Measurements from ENCODE around the gene SSTR3. TPM values are rescaled to one million over a fixed set of nuclear protein-coding genes. Genes with fewer than 3 reads are reported as not detected.

The SSTR3 gene
- total and polyA plus RNA-seq, 2 of the 13 experiments (the other 11 are each of a cell fraction or from before 2014, with no cell fraction given) = 0.08 to 0.64 TPM

DNA sequence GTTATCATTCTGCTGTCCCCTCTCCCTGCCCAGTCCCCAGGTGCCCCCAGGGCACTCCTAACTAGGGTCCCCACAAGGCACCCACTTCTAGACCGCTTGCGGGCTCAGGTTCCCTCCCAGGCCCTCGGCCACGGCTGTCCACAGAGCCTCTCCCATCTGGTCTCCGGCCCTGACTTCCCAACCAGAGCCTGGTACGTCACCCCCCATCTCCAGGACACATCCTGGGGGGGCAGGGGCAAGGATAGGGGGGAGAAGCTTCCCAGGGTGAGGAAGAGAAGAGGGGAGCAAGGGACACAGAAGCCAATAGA, 457 bp downstream of the SSTR3 start (continued):
- TF ChIP-seq ELF4 (CRISPR knock-in tag; IDR thresholded peaks at IDR 0.05; ENCODE audit: borderline replicate concordance) (no peak), DMAP1 (CRISPR knock-in tag; IDR thresholded peaks at IDR 0.05) (no peak), ZNF713 (CRISPR knock-in tag; IDR thresholded peaks at IDR 0.05) (no peak), RARG (CRISPR knock-in tag; IDR thresholded peaks at IDR 0.05; ENCODE audit: low read depth) (no peak), HOMEZ (CRISPR knock-in tag; IDR thresholded peaks at IDR 0.05; ENCODE audit: low read depth) (no peak), TSC22D2 (CRISPR knock-in tag; IDR thresholded peaks at IDR 0.05; ENCODE audit: borderline replicate concordance) (no peak), ZNF564 (CRISPR knock-in tag; IDR thresholded peaks at IDR 0.05) (no peak), ZNF546 (CRISPR knock-in tag; conservative IDR thresholded peaks at IDR 0.05) (no peak), ARNTL (CRISPR knock-in tag; IDR thresholded peaks at IDR 0.05) (no peak), HCFC1 (IDR thresholded peaks at IDR 0.05; ENCODE audit: low read depth, low read length) (no peak), KMT2A (CRISPR knock-in tag; IDR thresholded peaks at IDR 0.05) (no peak), SOX5 (CRISPR knock-in tag; IDR thresholded peaks at IDR 0.05; ENCODE audit: borderline replicate concordance) (no peak)
- TF ChIP-seq, protein P1, sequence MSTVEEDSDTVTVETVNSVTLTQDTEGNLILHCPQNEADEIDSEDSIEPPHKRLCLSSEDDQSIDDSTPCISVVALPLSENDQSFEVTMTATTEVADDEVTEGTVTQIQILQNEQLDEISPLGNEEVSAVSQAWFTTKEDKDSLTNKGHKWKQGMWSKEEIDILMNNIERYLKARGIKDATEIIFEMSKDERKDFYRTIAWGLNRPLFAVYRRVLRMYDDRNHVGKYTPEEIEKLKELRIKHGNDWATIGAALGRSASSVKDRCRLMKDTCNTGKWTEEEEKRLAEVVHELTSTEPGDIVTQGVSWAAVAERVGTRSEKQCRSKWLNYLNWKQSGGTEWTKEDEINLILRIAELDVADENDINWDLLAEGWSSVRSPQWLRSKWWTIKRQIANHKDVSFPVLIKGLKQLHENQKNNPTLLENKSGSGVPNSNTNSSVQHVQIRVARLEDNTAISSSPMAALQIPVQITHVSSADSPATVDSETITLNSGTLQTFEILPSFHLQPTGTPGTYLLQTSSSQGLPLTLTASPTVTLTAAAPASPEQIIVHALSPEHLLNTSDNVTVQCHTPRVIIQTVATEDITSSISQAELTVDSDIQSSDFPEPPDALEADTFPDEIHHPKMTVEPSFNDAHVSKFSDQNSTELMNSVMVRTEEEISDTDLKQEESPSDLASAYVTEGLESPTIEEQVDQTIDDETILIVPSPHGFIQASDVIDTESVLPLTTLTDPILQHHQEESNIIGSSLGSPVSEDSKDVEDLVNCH (CRISPR knock-in tag; IDR thresholded peaks at IDR 0.05) = no peak
- TF ChIP-seq, protein P2, sequence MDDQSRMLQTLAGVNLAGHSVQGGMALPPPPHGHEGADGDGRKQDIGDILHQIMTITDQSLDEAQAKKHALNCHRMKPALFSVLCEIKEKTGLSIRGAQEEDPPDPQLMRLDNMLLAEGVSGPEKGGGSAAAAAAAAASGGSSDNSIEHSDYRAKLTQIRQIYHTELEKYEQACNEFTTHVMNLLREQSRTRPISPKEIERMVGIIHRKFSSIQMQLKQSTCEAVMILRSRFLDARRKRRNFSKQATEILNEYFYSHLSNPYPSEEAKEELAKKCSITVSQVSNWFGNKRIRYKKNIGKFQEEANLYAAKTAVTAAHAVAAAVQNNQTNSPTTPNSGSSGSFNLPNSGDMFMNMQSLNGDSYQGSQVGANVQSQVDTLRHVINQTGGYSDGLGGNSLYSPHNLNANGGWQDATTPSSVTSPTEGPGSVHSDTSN (CRISPR knock-in tag; IDR thresholded peaks at IDR 0.05; ENCODE audit: borderline replicate concordance) = no peak
